ENCODE results near the gene TIMM13.
"Not testable (repeated sequence)": the region's sequence is repeated elsewhere in the genome, so short reads cannot be mapped to it uniquely, and the experiment has no call there.

TIMM13 gene

DNA sequence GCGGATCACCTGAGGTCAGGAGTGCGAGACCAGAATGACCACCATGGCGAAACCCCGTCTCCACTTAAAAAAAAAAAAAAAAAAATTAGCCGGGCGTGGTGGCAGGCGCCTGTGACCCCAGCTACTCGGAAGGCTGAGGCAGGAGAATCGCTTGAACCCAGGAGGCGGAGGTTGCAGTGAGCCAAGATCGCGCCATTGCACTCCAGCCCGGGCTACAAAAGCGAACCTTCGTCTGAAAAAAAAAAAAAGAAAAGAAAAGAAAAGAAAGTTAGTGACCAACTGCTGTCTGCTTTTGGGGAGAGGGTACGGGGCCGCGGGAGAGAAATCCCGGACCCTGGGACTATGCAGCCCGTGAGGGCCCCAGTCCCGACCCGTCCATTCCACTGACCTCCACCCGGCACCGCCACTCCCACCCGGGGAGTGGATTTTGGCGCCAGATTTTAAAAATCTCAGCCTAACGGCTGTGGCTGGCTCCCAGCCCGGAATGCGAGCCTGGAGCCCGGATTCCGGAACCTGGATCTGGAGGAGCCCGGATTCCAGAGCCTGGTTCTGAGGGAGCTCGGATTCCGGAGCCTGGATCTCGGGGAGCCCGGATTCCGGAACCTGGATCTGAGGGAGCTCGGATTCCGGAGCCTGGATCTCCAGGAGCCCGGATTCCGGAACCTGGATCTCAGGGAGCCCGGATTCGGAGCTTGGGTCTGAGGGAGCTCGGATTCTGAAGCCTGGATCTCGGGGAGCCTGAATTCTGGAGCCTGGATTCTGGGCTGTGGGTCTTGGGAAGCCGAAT is 35.4 kb upstream of the TIMM13 start:
- Histone ChIP-seq H3K27ac (ENCODE audit: low read length) (no peak overlapping the region), H3K79me2 (ENCODE audit: insufficient read depth, low read length) (no peaks in the 10 kb centered on the region)

DNA sequence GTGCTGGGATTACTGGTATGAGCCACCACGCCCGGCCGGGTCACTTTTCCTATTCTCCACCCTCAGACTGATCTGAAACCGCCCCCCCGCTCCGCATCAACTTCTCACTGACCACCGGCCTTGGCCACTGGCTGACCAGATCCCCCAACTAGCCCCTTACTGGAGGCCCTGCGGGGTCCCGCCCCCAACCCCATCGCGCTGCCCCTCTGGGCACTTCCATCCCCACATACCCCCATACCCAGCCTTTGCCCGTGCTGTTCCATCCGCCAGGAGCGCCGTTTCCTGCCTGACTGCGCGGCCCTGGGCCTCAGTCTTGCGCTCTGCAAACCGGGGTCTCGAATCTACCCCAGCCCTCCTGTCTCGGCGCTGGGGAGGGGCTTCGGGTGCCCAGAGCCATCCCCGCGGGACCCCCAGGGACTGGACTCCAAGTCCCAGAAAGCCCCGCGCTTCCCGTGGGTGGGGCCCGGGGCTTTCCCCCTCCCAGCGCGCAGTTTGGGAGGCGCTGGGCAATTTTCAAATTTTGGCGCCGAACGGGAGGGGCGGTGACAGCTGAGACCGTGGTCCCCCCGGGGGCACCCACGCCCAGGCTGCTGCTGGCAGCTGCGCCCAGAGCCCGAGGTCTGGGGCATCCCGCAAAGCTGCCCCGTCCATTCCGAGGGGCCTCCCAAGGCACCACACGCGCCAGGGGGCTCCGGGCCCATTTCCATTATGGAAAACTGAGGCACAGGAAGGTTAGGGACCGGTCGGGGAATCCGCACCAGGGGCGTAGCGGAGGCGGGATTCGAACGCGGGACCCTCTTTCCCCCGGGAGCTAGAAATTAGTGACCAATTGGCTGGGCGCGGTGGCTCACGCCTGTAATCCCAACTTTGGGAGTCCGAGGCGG is 34.6 kb upstream of the TIMM13 start:
- Histone ChIP-seq H3K79me2 (ENCODE audit: insufficient read depth, low read length) (peaks cover 6% of the 10 kb centered on the region), H3K9ac (ENCODE audit: low read depth, low read length) (no peak overlapping the region), H3K36me3 (ENCODE audit: insufficient read depth, low read length) (no peaks in the 10 kb centered on the region), H3K27me3 (ENCODE audit: insufficient read depth, low read length, poor library complexity) (no peaks in the 10 kb centered on the region), H4K20me1 (ENCODE audit: insufficient read depth, low read length) (no peaks in the 10 kb centered on the region), H3K4me1 (ENCODE audit: insufficient read depth, low read length) (peaks cover 8% of the 10 kb centered on the region), H3K9me3 (ENCODE audit: insufficient read depth, low read length, severe bottlenecking) (no peaks in the 10 kb centered on the region), H3K4me2 (ENCODE audit: insufficient read depth, low read length) (no peak overlapping the region), H3K27ac (ENCODE audit: low read length) (no peak overlapping the region), H2AFZ (ENCODE audit: low read depth, low read length) (no peak overlapping the region), H3K4me3 (ENCODE audit: low read depth in 1 of 2, low read length in 2 of 2) (no peak overlapping the region)
- ATAC-seq (ENCODE audit: insufficient read depth, low read depth): no peak
- TF ChIP-seq EZH2 (IDR thresholded peaks at IDR 0.05; ENCODE audit: borderline replicate concordance, low read depth, low read length, severe bottlenecking) (no peak), CTCF (IDR thresholded peaks at IDR 0.05; ENCODE audit: borderline replicate concordance, extremely low read depth, low read length, poor library complexity, severe bottlenecking) (no peak)
- DNase-seq: no peak

More for the DNA sequence above, 35.4 kb upstream of the TIMM13 start:
- Histone ChIP-seq H3K9me3 (ENCODE audit: insufficient read depth, low read length, severe bottlenecking) (no peaks in the 10 kb centered on the region), H3K4me1 (ENCODE audit: insufficient read depth, low read length) (no peaks in the 10 kb centered on the region), H4K20me1 (ENCODE audit: insufficient read depth, low read length) (no peaks in the 10 kb centered on the region), H3K4me3 (ENCODE audit: low read depth in 1 of 2, low read length in 2 of 2) (no peak overlapping the region), H2AFZ (ENCODE audit: low read depth, low read length) (no peak overlapping the region), H3K36me3 (ENCODE audit: insufficient read depth, low read length) (no peaks in the 10 kb centered on the region), H3K27me3 (ENCODE audit: insufficient read depth, low read length, poor library complexity) (no peaks in the 10 kb centered on the region), H3K4me2 (ENCODE audit: insufficient read depth, low read length) (no peak overlapping the region), H3K9ac (ENCODE audit: low read depth, low read length) (no peak overlapping the region)
- TF ChIP-seq CTCF (IDR thresholded peaks at IDR 0.05; ENCODE audit: borderline replicate concordance, extremely low read depth, low read length, poor library complexity, severe bottlenecking) (no peak), EZH2 (IDR thresholded peaks at IDR 0.05; ENCODE audit: borderline replicate concordance, low read depth, low read length, severe bottlenecking) (no peak)
- ATAC-seq (ENCODE audit: insufficient read depth, low read depth) (no peak), DNase-seq (no peak)

GRCh38 chr19:2460245-2460644 is 32.9 kb upstream of the TIMM13 start:
- Histone ChIP-seq H3K4me3 (ENCODE audit: low read depth in 1 of 2, low read length in 2 of 2) (no peak overlapping the region), H3K4me1 (ENCODE audit: insufficient read depth, low read length) (peaks cover 16% of the 10 kb centered on the region), H3K4me2 (ENCODE audit: insufficient read depth, low read length) (no peak overlapping the region)

GRCh38 chr19:2458776-2459175 is 31.4 kb upstream of the TIMM13 start:
- H3K4me2 ChIP-seq (ENCODE audit: insufficient read depth, low read length); H3K4me3 ChIP-seq (ENCODE audit: low read depth in 1 of 2, low read length in 2 of 2); ATAC-seq (ENCODE audit: insufficient read depth, low read depth); H3K9me3 ChIP-seq (ENCODE audit: insufficient read depth, low read length, severe bottlenecking); H2AFZ ChIP-seq (ENCODE audit: low read depth, low read length); H3K9ac ChIP-seq (ENCODE audit: low read depth, low read length); DNase-seq; H3K36me3 ChIP-seq (ENCODE audit: insufficient read depth, low read length); H3K27me3 ChIP-seq (ENCODE audit: insufficient read depth, low read length, poor library complexity); H3K27ac ChIP-seq (ENCODE audit: low read length): not testable (repeated sequence)
- H4K20me1 ChIP-seq (ENCODE audit: insufficient read depth, low read length): peaks cover 25% of the 10 kb centered on the region
- H3K79me2 ChIP-seq (ENCODE audit: insufficient read depth, low read length): peaks cover 37% of the 10 kb centered on the region
- H3K4me1 ChIP-seq (ENCODE audit: insufficient read depth, low read length): peaks cover 30% of the 10 kb centered on the region

More at GRCh38 chr19:2460245-2460644, 32.9 kb upstream of the TIMM13 start:
- no peaks in the 10 kb centered on the region; the same call in 1 of the 2 replicates for H3K36me3 ChIP-seq (ENCODE audit: insufficient read depth, low read length)
- ATAC-seq (ENCODE audit: insufficient read depth, low read depth) (no peak), DNase-seq (no peak)
- no peak overlapping the region for H3K27ac ChIP-seq (ENCODE audit: low read length)
- H3K9ac ChIP-seq (ENCODE audit: low read depth, low read length): no peak overlapping the region
- peaks cover 10% of the 10 kb centered on the region for H4K20me1 ChIP-seq (ENCODE audit: insufficient read depth, low read length)
- H3K9me3 ChIP-seq (ENCODE audit: insufficient read depth, low read length, severe bottlenecking): no peaks in the 10 kb centered on the region
- no peaks in the 10 kb centered on the region for H3K27me3 ChIP-seq (ENCODE audit: insufficient read depth, low read length, poor library complexity)
- H3K79me2 ChIP-seq (ENCODE audit: insufficient read depth, low read length): peaks cover 22% of the 10 kb centered on the region
- no peak overlapping the region for H2AFZ ChIP-seq (ENCODE audit: low read depth, low read length)
- TF ChIP-seq EZH2 (IDR thresholded peaks at IDR 0.05; ENCODE audit: borderline replicate concordance, low read depth, low read length, severe bottlenecking): no peak
- TF ChIP-seq CTCF (IDR thresholded peaks at IDR 0.05; ENCODE audit: borderline replicate concordance, extremely low read depth, low read length, poor library complexity, severe bottlenecking): no peak
